H1 (cell line): ENCODE measurements around the gene HTR3B. TPM values are rescaled to one million over a fixed set of nuclear protein-coding genes. Genes with fewer than 3 reads are reported as not detected.

Experiments
- CTCF ChIA-PET: fragments of 300-600 bp; sonication (Branson Sonifier 250); formaldehyde crosslinking; loops from one replicate; lab custom pipeline; 2021; ENCODE audit not compliant: partially characterized antibody; lab: Charles Lee
- POLR2A ChIA-PET: fragments of 300-600 bp; sonication (Branson Sonifier 250); formaldehyde crosslinking; loops from one replicate; lab custom pipeline; 2021; ENCODE audit warnings: inconsistent platforms; ENCODE audit not compliant: partially characterized antibody; lab: Charles Lee
- DNase-seq, 2 experiments: peaks; one replicate each; pipeline versions ENCODE4 v3.0.0 to v3.0.0-alpha.2; 2010 to 2022; ENCODE audit warnings: low spot score in 2 of 2, low read depth in 1 of 2, mixed read lengths in 1 of 2
- FAIRE-seq: peaks from 2 replicates; lab custom pipeline; 2011; peaks lifted over from hg19 to GRCh38; lab: Jason Lieb, UNC
- H2AFZ ChIP-seq: 2 replicates; pipeline ENCODE4 v1.8.1; 2012; ENCODE audit warnings: low read length, inconsistent platforms
- H2AK5ac ChIP-seq: 2 replicates; pipeline ENCODE4 v1.6.1; 2013; ENCODE audit warnings: low read depth, low read length
- H2BK120ac ChIP-seq: replicated peaks from 2 replicates; pipeline ENCODE3; 2013; ENCODE audit warnings: low read depth, low read length, inconsistent platforms
- H2BK12ac ChIP-seq: 2 replicates; pipeline ENCODE4 v1.6.1; 2013; ENCODE audit warnings: low read depth, low read length
- H2BK15ac ChIP-seq: 2 replicates; pipeline ENCODE4 v1.6.1; 2013; ENCODE audit warnings: low read length
- H2BK20ac ChIP-seq: 2 replicates; pipeline ENCODE4 v1.6.1; 2013; ENCODE audit warnings: low read length
- H2BK5ac ChIP-seq: 2 replicates; pipeline ENCODE4 v1.6.1; 2013; ENCODE audit warnings: low read depth, low read length
- H3K14ac ChIP-seq: 2 replicates; pipeline ENCODE4 v1.6.1; 2013; ENCODE audit warnings: inconsistent platforms; ENCODE audit not compliant: insufficient read length
- H3K18ac ChIP-seq: 2 replicates; pipeline ENCODE4 v1.6.1; 2013; ENCODE audit warnings: low read length; ENCODE audit errors: extremely low read depth
- H3K23ac ChIP-seq: 2 replicates; pipeline ENCODE4 v1.6.1; 2013; ENCODE audit warnings: inconsistent platforms; ENCODE audit not compliant: insufficient read length
- H3K23me2 ChIP-seq: 2 replicates; pipeline ENCODE4 v1.6.1; 2013; ENCODE audit warnings: low read depth, low read length
- H3K27ac ChIP-seq: 2 replicates; pipeline ENCODE4 v1.6.1; 2011; ENCODE audit warnings: low read depth, low read length, inconsistent platforms
- H3K27me3 ChIP-seq, 4 experiments: replicated peaks in 1 of 4; 1 replicate in 1 of 4; 2 replicates in 3 of 4; pipeline versions ENCODE4 v1.6.1 to v1.8.1; 2011 to 2013; ENCODE audit warnings: low read length in 3 of 4, mild to moderate bottlenecking in 3 of 4, inconsistent platforms in 2 of 4, mixed read lengths in 2 of 4, moderate library complexity in 1 of 4; ENCODE audit not compliant: control insufficient read depth in 3 of 4, insufficient read depth in 3 of 4; ENCODE audit errors: extremely low read depth in 1 of 4
- H3K36me3 ChIP-seq, 4 experiments: 2 replicates each; pipeline versions ENCODE4 v1.6.1 to v1.8.1; 2011 to 2013; ENCODE audit warnings: mild to moderate bottlenecking in 4 of 4, low read length in 3 of 4, moderate library complexity in 2 of 4, control low read depth in 1 of 4, inconsistent platforms in 1 of 4; ENCODE audit not compliant: insufficient read depth in 4 of 4, control insufficient read depth in 2 of 4
- H3K4ac ChIP-seq: replicated peaks from 2 replicates; pipeline ENCODE3; 2013; ENCODE audit warnings: low read length, low read depth, mixed read lengths, inconsistent platforms; ENCODE audit not compliant: insufficient read length
- H3K4me1 ChIP-seq, 4 experiments: replicated peaks in 1 of 4; 1 replicate in 1 of 4; 2 replicates in 3 of 4; pipeline versions ENCODE4 v1.6.1 to v1.8.1; 2011 to 2013; ENCODE audit warnings: low read length in 3 of 4, inconsistent platforms in 2 of 4, mixed read lengths in 1 of 4; ENCODE audit not compliant: insufficient read depth in 4 of 4, control insufficient read depth in 3 of 4
- H3K4me2 ChIP-seq, 2 experiments: 2 replicates each; pipeline versions ENCODE4 v1.6.1 to v1.8.1; 2011 to 2013; ENCODE audit warnings: low read depth in 2 of 2, low read length in 2 of 2, control low read depth in 1 of 2, inconsistent platforms in 1 of 2, mild to moderate bottlenecking in 1 of 2; ENCODE audit not compliant: insufficient read depth in 1 of 2
- H3K4me3 ChIP-seq, 4 experiments: fragments of 200-600, 300-600 bp in 1 of 4; sonication (generic), shearing (Covaris generic), sonication (Bioruptor Twin) in 1 of 4; 2 replicates each; pipeline versions ENCODE4 v1.5.1 to v1.8.1; 2011 to 2016; ENCODE audit warnings: low read length in 4 of 4, low read depth in 3 of 4, control low read depth in 2 of 4, inconsistent platforms in 2 of 4, mild to moderate bottlenecking in 2 of 4, mixed read lengths in 1 of 4, moderate library complexity in 1 of 4; ENCODE audit not compliant: insufficient read depth in 2 of 4; ENCODE audit errors: extremely low read depth in 1 of 4
- H3K56ac ChIP-seq: replicated peaks from 2 replicates; pipeline ENCODE3; 2013; ENCODE audit warnings: low read depth, mild to moderate bottlenecking, mixed read lengths, low read length, inconsistent platforms; ENCODE audit not compliant: insufficient read length
- H3K79me1 ChIP-seq: 2 replicates; pipeline ENCODE4 v1.6.1; 2013; ENCODE audit warnings: low read depth, low read length, control low read depth
- H3K79me2 ChIP-seq, 2 experiments: 2 replicates each; pipeline versions ENCODE4 v1.6.1 to v1.8.1; 2012 to 2013; ENCODE audit warnings: low read length in 2 of 2, mild to moderate bottlenecking in 2 of 2, inconsistent platforms in 1 of 2; ENCODE audit not compliant: insufficient read depth in 2 of 2, control insufficient read depth in 1 of 2
- H3K9ac ChIP-seq, 4 experiments: replicated peaks in 1 of 4; 1 replicate in 1 of 4; 2 replicates in 3 of 4; pipeline versions ENCODE4 v1.6.1 to v1.8.1; 2011 to 2013; ENCODE audit warnings: low read depth in 3 of 4, low read length in 3 of 4, control low read depth in 2 of 4, mild to moderate bottlenecking in 2 of 4, moderate library complexity in 2 of 4, inconsistent platforms in 1 of 4; ENCODE audit errors: extremely low read depth in 1 of 4
- H3K9me3 ChIP-seq, 2 experiments: 2 replicates each; pipeline versions ENCODE4 v1.6.1 to v1.8.1; 2012 to 2013; ENCODE audit warnings: mild to moderate bottlenecking in 2 of 2, moderate library complexity in 2 of 2, control low read depth in 1 of 2, inconsistent platforms in 1 of 2, low read depth in 1 of 2, low read length in 1 of 2, mixed read lengths in 1 of 2; ENCODE audit not compliant: insufficient read depth in 2 of 2
- H4K20me1 ChIP-seq, 2 experiments: replicated peaks in 1 of 2; 2 replicates each; pipeline versions ENCODE3 to v1.8.1; 2011 to 2013; ENCODE audit warnings: inconsistent platforms in 2 of 2, low read length in 2 of 2, mild to moderate bottlenecking in 1 of 2; ENCODE audit not compliant: insufficient read depth in 2 of 2, control insufficient read depth in 1 of 2
- H4K5ac ChIP-seq: 2 replicates; pipeline ENCODE4 v1.6.1; 2013; ENCODE audit warnings: low read length, low read depth, mixed read lengths, inconsistent platforms; ENCODE audit not compliant: insufficient read length
- H4K8ac ChIP-seq: 2 replicates; pipeline ENCODE4 v1.8.0; 2013; ENCODE audit warnings: mild to moderate bottlenecking, moderate library complexity, low read length, inconsistent platforms; ENCODE audit not compliant: insufficient read depth; ENCODE audit errors: extremely low read depth
- H4K91ac ChIP-seq: replicated peaks from 2 replicates; pipeline ENCODE3; 2013; ENCODE audit warnings: low read length, mixed read lengths, inconsistent platforms; ENCODE audit not compliant: insufficient read length
- CEBPB ChIP-seq: IDR thresholded peaks from 2 replicates; pipeline ENCODE4 v1.6.1; 2012; ENCODE audit warnings: low read depth, low read length
- CTCF ChIP-seq, 3 experiments: IDR thresholded peaks; 1 replicate in 2 of 3; 2 replicates in 1 of 3; pipeline versions ENCODE4 v1.5.1 to v1.6.1; 2011; ENCODE audit warnings: low read length in 3 of 3, mild to moderate bottlenecking in 3 of 3, inconsistent platforms in 2 of 3, low read depth in 1 of 3, moderate library complexity in 1 of 3; ENCODE audit not compliant: insufficient read depth in 1 of 3; ENCODE audit errors: control extremely low read depth in 1 of 3
- RAD21 ChIP-seq, 2 experiments: IDR thresholded peaks in 1 of 2; conservative IDR thresholded peaks in 1 of 2; 2 replicates each; pipeline ENCODE4 v1.6.1; 2011; ENCODE audit warnings: low read depth in 2 of 2, low read length in 2 of 2, improper control_type of control experiment in 1 of 2, inconsistent platforms in 1 of 2, mild to moderate bottlenecking in 1 of 2, moderate library complexity in 1 of 2
- WGBS, 2 experiments: shearing (Covaris generic) in 1 of 2; methylation state at CpG; one replicate each; pipeline versions ENCODE4 v1.1.6 to v1.1.7; 2013 to 2015; ENCODE audit warnings: low lambda C conversion rate in 2 of 2, mixed read lengths in 2 of 2, inconsistent platforms in 1 of 2, low coverage in 1 of 2, missing lambda C conversion rate in 1 of 2; ENCODE audit not compliant: insufficient replicate concordance in 2 of 2, insufficient coverage in 1 of 2, insufficient read length in 1 of 2; ENCODE audit errors: extremely low coverage in 1 of 2, missing lambda C conversion rate in 1 of 2; 5-methylcytosine and 5-hydroxymethylcytosine counted together
- polyA plus RNA-seq, 7 experiments: library from polyadenylated mRNA; depleted of rRNA in 3 of 7; stranded (reverse) in 5 of 7; unstranded in 2 of 7; fragments of >200 nt in 5 of 7; fragments of 200-250 nt in 2 of 7; gene quantifications; 1 replicate in 5 of 7; 2 replicates in 1 of 7; 4 replicates in 1 of 7; pipeline versions ENCODE4 v1.2.1 to v1.2.3, GENCODE V29; 2011 to 2013; ENCODE audit warnings: missing spikeins in 2 of 7, mixed read lengths in 2 of 7
- total RNA-seq: library from RNA; stranded (reverse); fragmentation: NEBNext Ultra II Directional; extraction: Animal tissue kit (Norgen Biotek cat#: 25700); gene quantifications from 2 replicates; pipeline ENCODE4 v1.2.1, GENCODE V29; 2021

HTR3B gene
- total and polyA plus RNA-seq, 2 of the 8 experiments (the other 6 are each of a cell fraction or from before 2014, with no cell fraction given) = not detected

GRCh38 chr11:113906038-113906437 lies 1.4 kb downstream of the HTR3B start:
- 65% methylated on average over 4 of the region's 4 CpGs; no CpG with 5 or more reads in 1 of the 2 experiments for WGBS, 2 experiments
- Histone ChIP-seq H3K36me3 (no peaks in the 10 kb centered on the region), H3K56ac (no peak overlapping the region), H4K91ac (no peak overlapping the region), H3K4ac (no peak overlapping the region), H3K4me3 (no peak overlapping the region), H3K27me3 (no peaks in the 10 kb centered on the region), H2BK5ac (no peak overlapping the region), H2BK120ac (no peak overlapping the region), H4K5ac (no peak overlapping the region), H3K23ac (no peak overlapping the region), H3K23me2 (no peaks in the 10 kb centered on the region)
- peak; percentile 76 for FAIRE-seq
- POLR2A ChIA-PET = interaction anchor here (1.1 kb wide), 1 partner anchor 32 kb away, joined by 3 read pairs; no protein-coding TSS in a partner anchor
- CTCF ChIA-PET = interaction anchor here (0.6 to 8.0 kb wide), 30 partner anchors 9 to 1626 kb away, joined by 3 to 112 read pairs (median 4); partner anchors contain the start of gene HTR3A
- TF ChIP-seq CTCF (IDR thresholded peaks at IDR 0.05; ENCODE audit: control extremely low read depth in 1 of 3, insufficient read depth in 1 of 3, low read depth in 1 of 3, low read length in 3 of 3) (peak; percentile 40 to 60 (median 51)), CEBPB (no peak), RAD21 (IDR thresholded peaks at IDR 0.05 in 1 of 2, conservative IDR thresholded peaks at IDR 0.05 in 1 of 2; ENCODE audit: low read depth in 2 of 2, low read length in 2 of 2) (peak; percentile 44 to 62)
- TF ChIP-seq, all 59 proteins: peak for 2
- Histone ChIP-seq H2AFZ (no peak overlapping the region), H2BK20ac (no peak overlapping the region), H4K20me1 (no peaks in the 10 kb centered on the region), H3K18ac (no peak overlapping the region), H3K79me2 (no peaks in the 10 kb centered on the region), H3K9ac (no peak overlapping the region), H2BK15ac (no peak overlapping the region), H3K14ac (no peak overlapping the region), H3K4me1 (peaks cover 0 to 9% (median 3%) of the 10 kb centered on the region in 4 experiments; a peak in 1 of 7 replicates), H3K27ac (no peak overlapping the region), H2BK12ac (no peak overlapping the region), H3K79me1 (no peaks in the 10 kb centered on the region), H3K9me3 (no peaks in the 10 kb centered on the region), H2AK5ac (no peak overlapping the region), H3K4me2 (no peak overlapping the region), H4K8ac (no peak overlapping the region)
- DNase-seq = no peak
